A673 (cell line): ENCODE results near the gene SPEM1. TPM values are rescaled to one million over a fixed set of nuclear protein-coding genes. Genes with fewer than 3 reads are reported as not detected.

Experiments
- BruUV-seq: library from RNA; stranded (reverse); fragments of 400-500 nt; replicated peaks from 2 replicates; lab custom pipeline; 2021; lab: Mats Ljungman, UMichigan
- CTCF ChIA-PET: fragments of 300-600 bp; sonication (Branson Sonifier 250); formaldehyde crosslinking; loops from one replicate; lab custom pipeline; 2022; ENCODE audit warnings: antibody characterized with exemption; lab: Charles Lee
- POLR2A ChIA-PET: fragments of 300-600 bp; sonication (Branson Sonifier 250); formaldehyde crosslinking; loops from one replicate; lab custom pipeline; 2022; ENCODE audit warnings: antibody characterized with exemption; ENCODE audit not compliant: low non-redundant PET; lab: Charles Lee
- DNase-seq: peaks from one replicate; pipeline ENCODE4 v3.0.0-alpha.2; 2015; ENCODE audit warnings: low spot score
- H3K27ac ChIP-seq: fragments of 200-600 bp; sonication (generic); 2 replicates; pipeline ENCODE4 v1.5.1; 2016; ENCODE audit warnings: mixed run types, low read depth, mild to moderate bottlenecking, mixed read lengths, antibody characterized with exemption, low read length; ENCODE audit not compliant: poor library complexity, severe bottlenecking
- H3K27me3 ChIP-seq: fragments of 200-600 bp; sonication (generic); replicated peaks from 2 replicates; pipeline ENCODE4 v1.6.1; 2017; ENCODE audit warnings: mixed run types, low read depth, mild to moderate bottlenecking, mixed read lengths, antibody characterized with exemption, low read length; ENCODE audit not compliant: insufficient read depth, poor library complexity
- H3K36me3 ChIP-seq: fragments of 200-600 bp; sonication (generic); 2 replicates; pipeline ENCODE4 v1.6.1; 2016; ENCODE audit warnings: mixed run types, mild to moderate bottlenecking, mixed read lengths, antibody characterized with exemption, low read length; ENCODE audit not compliant: insufficient read depth, poor library complexity, severe bottlenecking
- H3K4me1 ChIP-seq: fragments of 200-600 bp; sonication (generic); 2 replicates; pipeline ENCODE4 v1.6.1; 2017; ENCODE audit warnings: mixed run types, mild to moderate bottlenecking, mixed read lengths, antibody characterized with exemption, low read length; ENCODE audit not compliant: insufficient read depth, poor library complexity, severe bottlenecking
- H3K4me3 ChIP-seq: fragments of 200-600 bp; sonication (generic); 2 replicates; pipeline ENCODE4 v1.5.1; 2016; ENCODE audit warnings: low read depth, mixed run types, mild to moderate bottlenecking, mixed read lengths, low read length; ENCODE audit not compliant: poor library complexity, severe bottlenecking
- H3K9me3 ChIP-seq: fragments of 200-600 bp; sonication (generic); 2 replicates; pipeline ENCODE4 v1.6.1; 2016; ENCODE audit warnings: mixed run types, low read depth, mild to moderate bottlenecking, mixed read lengths, antibody characterized with exemption, low read length; ENCODE audit not compliant: poor library complexity, severe bottlenecking
- EZH2 ChIP-seq: fragments of 200-600 bp; sonication (generic); IDR thresholded peaks from 2 replicates; pipeline ENCODE4 v1.6.1; 2017; ENCODE audit warnings: borderline replicate concordance, low read depth, mild to moderate bottlenecking, mixed read lengths, antibody characterized with exemption, low read length; ENCODE audit not compliant: poor library complexity, severe bottlenecking
- intact Hi-C: fragments of 100-400 bp; cut with micrococcal nuclease; formaldehyde crosslinking; loops from one replicate; pipeline ENCODE4 v1.10.0; 2022; ENCODE audit not compliant: unreplicated experiment
- total RNA-seq: library from RNA; stranded (reverse); gene quantifications from 2 replicates; pipeline ENCODE4 v1.2.3, GENCODE V29; 2021
- TF ChIP-seq, protein P1 (sequence below): fragments of 300-800, 200-600 bp; sonication (generic); conservative IDR thresholded peaks from 2 replicates; pipeline ENCODE4 v1.5.1; 2017; ENCODE audit warnings: low read depth, mild to moderate bottlenecking, antibody characterized with exemption, low read length, moderate library complexity, mixed read lengths

Gene SPEM1
- total RNA-seq, 1 experiment from 2014 or later: 0.43 TPM

- no peak for DNase-seq
- BruUV-seq: no TSS peak
- ChIA-PET CTCF (no interaction called here), POLR2A (no interaction called here)
- Histone ChIP-seq H3K27ac (no peak overlapping the region), H3K4me3 (no peak overlapping the region), H3K36me3 (peaks cover 3% of the 10 kb centered on the region), H3K9me3 (no peaks in the 10 kb centered on the region), H3K27me3 (no peaks in the 10 kb centered on the region), H3K4me1 (no peaks in the 10 kb centered on the region)
- no peak for TF ChIP-seq EZH2
- TF ChIP-seq, protein P1, sequence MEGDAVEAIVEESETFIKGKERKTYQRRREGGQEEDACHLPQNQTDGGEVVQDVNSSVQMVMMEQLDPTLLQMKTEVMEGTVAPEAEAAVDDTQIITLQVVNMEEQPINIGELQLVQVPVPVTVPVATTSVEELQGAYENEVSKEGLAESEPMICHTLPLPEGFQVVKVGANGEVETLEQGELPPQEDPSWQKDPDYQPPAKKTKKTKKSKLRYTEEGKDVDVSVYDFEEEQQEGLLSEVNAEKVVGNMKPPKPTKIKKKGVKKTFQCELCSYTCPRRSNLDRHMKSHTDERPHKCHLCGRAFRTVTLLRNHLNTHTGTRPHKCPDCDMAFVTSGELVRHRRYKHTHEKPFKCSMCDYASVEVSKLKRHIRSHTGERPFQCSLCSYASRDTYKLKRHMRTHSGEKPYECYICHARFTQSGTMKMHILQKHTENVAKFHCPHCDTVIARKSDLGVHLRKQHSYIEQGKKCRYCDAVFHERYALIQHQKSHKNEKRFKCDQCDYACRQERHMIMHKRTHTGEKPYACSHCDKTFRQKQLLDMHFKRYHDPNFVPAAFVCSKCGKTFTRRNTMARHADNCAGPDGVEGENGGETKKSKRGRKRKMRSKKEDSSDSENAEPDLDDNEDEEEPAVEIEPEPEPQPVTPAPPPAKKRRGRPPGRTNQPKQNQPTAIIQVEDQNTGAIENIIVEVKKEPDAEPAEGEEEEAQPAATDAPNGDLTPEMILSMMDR: no peak
- intact Hi-C loops: no loop called here
These were observed 1.5 kb upstream of the SPEM1 start for GRCh38 chr17:7418472-7419152.

- ChIA-PET POLR2A (no interaction called here), CTCF (no interaction called here)
- TF ChIP-seq, protein P1: no peak
- TF ChIP-seq EZH2: no peak
- H3K36me3 ChIP-seq: no peaks in the 10 kb centered on the region
- H3K9me3 ChIP-seq: no peaks in the 10 kb centered on the region
- no peak overlapping the region for H3K4me3 ChIP-seq
- intact Hi-C loops: no loop called here
- H3K4me1 ChIP-seq: no peaks in the 10 kb centered on the region
- BruUV-seq: no TSS peak
- H3K27ac ChIP-seq: no peak overlapping the region
- DNase-seq: no peak
- no peaks in the 10 kb centered on the region for H3K27me3 ChIP-seq
These were observed 1.1 kb downstream of the SPEM1 start for GRCh38 chr17:7421186-7421585.

DNA sequence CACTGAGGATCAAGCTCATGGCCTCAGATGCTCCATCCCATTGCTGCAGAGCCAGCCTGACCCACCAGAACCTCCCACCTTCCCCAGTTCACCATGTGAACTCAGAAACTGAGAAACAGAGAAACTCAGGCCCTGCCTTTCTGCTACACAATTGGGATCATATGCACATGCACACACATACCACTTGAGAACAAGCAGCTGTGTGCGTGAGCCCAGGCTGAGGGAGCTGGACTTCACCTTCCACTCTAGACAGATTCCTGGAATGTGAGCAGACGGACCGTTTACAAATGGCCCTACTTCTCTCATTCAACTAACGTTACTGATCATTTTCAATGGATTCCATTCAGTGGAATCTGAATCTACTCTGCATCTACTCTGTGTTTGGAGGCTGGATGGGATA lies 3.6 kb downstream of the SPEM1 start:
- POLR2A ChIA-PET: no interaction called here

More for the DNA sequence above, 3.6 kb downstream of the SPEM1 start:
- no peaks in the 10 kb centered on the region for H3K4me1 ChIP-seq
- H3K27me3 ChIP-seq: no peaks in the 10 kb centered on the region
- no peak for TF ChIP-seq EZH2
- TF ChIP-seq, protein P1: no peak
- no peaks in the 10 kb centered on the region for H3K36me3 ChIP-seq
- no peak for DNase-seq
- H3K27ac ChIP-seq: no peak overlapping the region
- H3K4me3 ChIP-seq: no peak overlapping the region
- BruUV-seq: no TSS peak
- intact Hi-C loops: no loop called here
- no peaks in the 10 kb centered on the region for H3K9me3 ChIP-seq
- CTCF ChIA-PET: no interaction called here
